OCI-LY1 (cell line): Measurements from ENCODE around the gene C3orf22.

Experiments
- H2AFZ ChIP-seq: fragments of 200-600 bp; sonication (generic), shearing (Covaris generic); 2 replicates; pipeline ENCODE4 v1.6.0; 2014; ENCODE audit warnings: antibody characterized with exemption, mild to moderate bottlenecking, low read length
- H3F3A ChIP-seq: fragments of 200-600 bp; sonication (generic), shearing (Covaris generic); 2 replicates; pipeline ENCODE4 v1.6.0; 2014; ENCODE audit warnings: mild to moderate bottlenecking, antibody characterized with exemption, low read length, moderate library complexity; ENCODE audit not compliant: insufficient read depth
- H3K27ac ChIP-seq: fragments of 200-600 bp; sonication (generic); 2 replicates; pipeline ENCODE4 v1.5.1; 2014; ENCODE audit warnings: low read length, mixed run types, mild to moderate bottlenecking, low read depth; ENCODE audit not compliant: poor library complexity, severe bottlenecking
- H3K27me3 ChIP-seq: fragments of 200-600 bp; sonication (generic); 2 replicates; pipeline ENCODE4 v1.6.0; 2014; ENCODE audit warnings: antibody characterized with exemption, mild to moderate bottlenecking, low read length, moderate library complexity; ENCODE audit not compliant: insufficient read depth
- H3K36me3 ChIP-seq: fragments of 200-600 bp; sonication (generic); 2 replicates; pipeline ENCODE4 v1.6.1; 2014; ENCODE audit warnings: mild to moderate bottlenecking, antibody characterized with exemption, low read length, moderate library complexity, mixed read lengths; ENCODE audit not compliant: insufficient read depth
- H3K4me1 ChIP-seq: fragments of 200-600 bp; sonication (generic); 2 replicates; pipeline ENCODE4 v1.5.1; 2014; ENCODE audit warnings: mild to moderate bottlenecking, low read length, moderate library complexity; ENCODE audit not compliant: insufficient read depth, severe bottlenecking
- H3K4me2 ChIP-seq: fragments of 200-600 bp; sonication (generic), shearing (Covaris generic); 2 replicates; pipeline ENCODE4 v1.6.1; 2014; ENCODE audit warnings: low read length
- H3K4me3 ChIP-seq: fragments of 200-600 bp; sonication (generic); 2 replicates; pipeline ENCODE4 v1.5.1; 2014; ENCODE audit warnings: low read length, low read depth, mild to moderate bottlenecking, mixed read lengths; ENCODE audit not compliant: poor library complexity, severe bottlenecking
- H3K79me2 ChIP-seq: fragments of 200-600 bp; shearing (Covaris generic); 2 replicates; pipeline ENCODE4 v1.6.1; 2016; ENCODE audit warnings: mixed run types, low read length, mixed read lengths; ENCODE audit not compliant: insufficient read depth
- H3K9ac ChIP-seq: fragments of 200-600 bp; sonication (generic), shearing (Covaris generic); 2 replicates; pipeline ENCODE4 v1.6.1; 2014; ENCODE audit warnings: mild to moderate bottlenecking, low read length, mixed read lengths
- H3K9me2 ChIP-seq: fragments of 200-600 bp; sonication (generic), shearing (Covaris generic); 2 replicates; pipeline ENCODE4 v1.6.1; 2014; ENCODE audit warnings: low read depth, mild to moderate bottlenecking, low read length, mixed read lengths
- H3K9me3 ChIP-seq: fragments of 200-600 bp; shearing (Covaris generic); 2 replicates; pipeline ENCODE4 v1.6.1; 2014; ENCODE audit warnings: low read length, mixed read lengths
- H4K20me1 ChIP-seq: fragments of 200-600 bp; sonication (generic), shearing (Covaris generic); 2 replicates; pipeline ENCODE4 v1.6.0; 2016; ENCODE audit warnings: mild to moderate bottlenecking, low read length; ENCODE audit not compliant: insufficient read depth
- EZH2 ChIP-seq: fragments of 200-600 bp; sonication (generic), shearing (Covaris generic); IDR thresholded peaks from 2 replicates; pipeline ENCODE4 v1.8.0; 2017; ENCODE audit warnings: borderline replicate concordance, mixed run types, mild to moderate bottlenecking, antibody characterized with exemption, low read length, moderate library complexity, mixed read lengths
- TF ChIP-seq, protein P1 (sequence below): fragments of 200-600 bp; sonication (generic), shearing (Covaris generic); IDR thresholded peaks from 2 replicates; pipeline ENCODE4 v1.5.1; 2017; ENCODE audit warnings: mild to moderate bottlenecking, antibody characterized with exemption, low read length, moderate library complexity, mixed read lengths

The C3orf22 gene

DNA sequence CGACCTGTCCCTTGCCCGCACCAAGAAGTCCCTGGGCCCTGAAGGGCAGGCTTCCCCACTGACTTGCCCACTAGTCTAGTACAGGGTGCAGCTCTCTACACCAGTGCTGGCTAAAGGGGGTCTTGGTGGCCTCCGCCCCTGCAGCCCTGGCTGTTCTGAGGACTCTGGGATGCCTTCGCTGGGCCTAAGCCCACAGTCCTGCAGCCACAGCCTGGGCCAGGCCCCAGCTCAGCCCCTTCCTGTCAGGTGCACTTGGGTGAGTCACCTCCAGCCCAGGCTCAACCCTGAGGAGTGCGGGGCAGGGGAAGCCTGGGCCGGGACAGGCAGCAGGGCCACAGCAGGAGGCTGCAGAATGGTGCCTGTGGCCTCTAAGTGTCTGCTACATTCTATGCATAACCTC, 971 bp downstream of the C3orf22 start:
- Histone ChIP-seq H3K4me2 (no peak overlapping the region), H2AFZ (no peak overlapping the region), H3F3A (no peaks in the 10 kb centered on the region)

GRCh38 chr3:126557415-126557745, 1.4 kb downstream of the C3orf22 start:
- TF ChIP-seq, protein P1, sequence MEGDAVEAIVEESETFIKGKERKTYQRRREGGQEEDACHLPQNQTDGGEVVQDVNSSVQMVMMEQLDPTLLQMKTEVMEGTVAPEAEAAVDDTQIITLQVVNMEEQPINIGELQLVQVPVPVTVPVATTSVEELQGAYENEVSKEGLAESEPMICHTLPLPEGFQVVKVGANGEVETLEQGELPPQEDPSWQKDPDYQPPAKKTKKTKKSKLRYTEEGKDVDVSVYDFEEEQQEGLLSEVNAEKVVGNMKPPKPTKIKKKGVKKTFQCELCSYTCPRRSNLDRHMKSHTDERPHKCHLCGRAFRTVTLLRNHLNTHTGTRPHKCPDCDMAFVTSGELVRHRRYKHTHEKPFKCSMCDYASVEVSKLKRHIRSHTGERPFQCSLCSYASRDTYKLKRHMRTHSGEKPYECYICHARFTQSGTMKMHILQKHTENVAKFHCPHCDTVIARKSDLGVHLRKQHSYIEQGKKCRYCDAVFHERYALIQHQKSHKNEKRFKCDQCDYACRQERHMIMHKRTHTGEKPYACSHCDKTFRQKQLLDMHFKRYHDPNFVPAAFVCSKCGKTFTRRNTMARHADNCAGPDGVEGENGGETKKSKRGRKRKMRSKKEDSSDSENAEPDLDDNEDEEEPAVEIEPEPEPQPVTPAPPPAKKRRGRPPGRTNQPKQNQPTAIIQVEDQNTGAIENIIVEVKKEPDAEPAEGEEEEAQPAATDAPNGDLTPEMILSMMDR = no peak
- no peak for TF ChIP-seq EZH2
- Histone ChIP-seq H3K9me2 (no peaks in the 10 kb centered on the region), H3K4me3 (no peak overlapping the region), H3K36me3 (no peaks in the 10 kb centered on the region), H3K9ac (no peak overlapping the region), H3F3A (no peaks in the 10 kb centered on the region), H3K79me2 (no peaks in the 10 kb centered on the region), H4K20me1 (no peaks in the 10 kb centered on the region), H3K27ac (no peak overlapping the region), H3K27me3 (no peaks in the 10 kb centered on the region), H3K9me3 (no peaks in the 10 kb centered on the region), H3K4me1 (no peaks in the 10 kb centered on the region), H3K4me2 (no peak overlapping the region), H2AFZ (no peak overlapping the region)

More for the DNA sequence above, 971 bp downstream of the C3orf22 start:
- Histone ChIP-seq H3K79me2 (no peaks in the 10 kb centered on the region), H3K36me3 (no peaks in the 10 kb centered on the region), H3K9me3 (no peaks in the 10 kb centered on the region), H3K9ac (no peak overlapping the region), H3K4me1 (no peaks in the 10 kb centered on the region), H3K9me2 (no peaks in the 10 kb centered on the region), H3K4me3 (no peak overlapping the region), H4K20me1 (no peaks in the 10 kb centered on the region), H3K27me3 (no peaks in the 10 kb centered on the region), H3K27ac (no peak overlapping the region)
- TF ChIP-seq, protein P1 = no peak
- TF ChIP-seq EZH2 = no peak

- no peaks in the 10 kb centered on the region for H3K9me2 ChIP-seq
- no peak overlapping the region for H3K9ac ChIP-seq
- H3K9me3 ChIP-seq = no peaks in the 10 kb centered on the region
- H3K79me2 ChIP-seq = no peaks in the 10 kb centered on the region
- H3K4me3 ChIP-seq = no peak overlapping the region
- TF ChIP-seq, protein P1 = no peak
- no peak for TF ChIP-seq EZH2
- H3K27me3 ChIP-seq = no peaks in the 10 kb centered on the region
- H4K20me1 ChIP-seq = no peaks in the 10 kb centered on the region
- H2AFZ ChIP-seq = no peak overlapping the region
- no peaks in the 10 kb centered on the region for H3F3A ChIP-seq
- no peak overlapping the region for H3K27ac ChIP-seq
- no peaks in the 10 kb centered on the region for H3K4me1 ChIP-seq
- no peaks in the 10 kb centered on the region for H3K36me3 ChIP-seq
- no peak overlapping the region for H3K4me2 ChIP-seq
Observed at GRCh38 chr3:126556637-126557414, 1.9 kb downstream of the C3orf22 start.
